Measurements from ENCODE around the gene TMEM151B.
"Not testable (repeated sequence)": the region's sequence is repeated elsewhere in the genome, so short reads cannot be mapped to it uniquely, and the experiment has no call there.

Gene TMEM151B

DNA sequence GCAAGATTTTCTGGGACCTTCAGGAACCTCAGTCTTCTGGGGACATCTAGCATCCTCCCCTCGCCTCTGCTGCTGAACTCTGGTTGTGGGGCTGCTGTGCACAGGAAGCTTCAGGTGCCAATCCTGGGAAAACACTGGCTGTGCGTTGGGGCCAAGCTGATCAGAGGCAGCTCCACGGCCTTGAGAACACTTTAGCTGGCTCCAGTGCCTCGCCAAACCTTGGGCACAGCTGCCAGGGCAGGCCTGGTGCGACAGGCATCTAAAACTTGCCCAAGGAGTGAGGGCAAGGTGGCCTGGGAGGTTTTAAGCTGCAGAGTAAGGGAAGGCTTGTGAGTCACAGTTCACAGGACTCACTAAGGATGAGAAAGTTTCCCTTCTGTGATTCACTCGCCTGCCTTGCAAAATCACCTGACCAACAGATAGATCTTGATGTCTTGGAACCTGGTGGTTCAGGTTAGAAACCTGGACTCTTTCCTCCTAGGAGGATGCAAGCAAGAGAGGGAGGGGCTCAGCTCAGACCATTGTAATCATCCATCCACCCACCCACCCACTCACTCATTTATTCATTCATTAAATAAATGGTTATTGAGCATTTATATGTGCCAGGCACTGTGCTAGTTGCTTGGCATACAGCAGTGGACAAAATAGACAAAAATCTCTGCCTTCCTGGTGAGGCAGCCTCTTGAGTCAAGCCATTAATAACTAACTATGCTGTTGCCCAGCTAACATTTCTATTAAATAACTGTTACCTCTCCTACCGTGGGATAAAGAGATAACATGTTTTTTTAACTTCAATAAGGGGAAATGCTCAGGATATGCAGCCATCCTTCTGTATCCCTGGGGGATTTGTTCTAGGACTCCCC, 69.7 kb downstream of the TMEM151B start:
- DNase-seq: no peak

DNA sequence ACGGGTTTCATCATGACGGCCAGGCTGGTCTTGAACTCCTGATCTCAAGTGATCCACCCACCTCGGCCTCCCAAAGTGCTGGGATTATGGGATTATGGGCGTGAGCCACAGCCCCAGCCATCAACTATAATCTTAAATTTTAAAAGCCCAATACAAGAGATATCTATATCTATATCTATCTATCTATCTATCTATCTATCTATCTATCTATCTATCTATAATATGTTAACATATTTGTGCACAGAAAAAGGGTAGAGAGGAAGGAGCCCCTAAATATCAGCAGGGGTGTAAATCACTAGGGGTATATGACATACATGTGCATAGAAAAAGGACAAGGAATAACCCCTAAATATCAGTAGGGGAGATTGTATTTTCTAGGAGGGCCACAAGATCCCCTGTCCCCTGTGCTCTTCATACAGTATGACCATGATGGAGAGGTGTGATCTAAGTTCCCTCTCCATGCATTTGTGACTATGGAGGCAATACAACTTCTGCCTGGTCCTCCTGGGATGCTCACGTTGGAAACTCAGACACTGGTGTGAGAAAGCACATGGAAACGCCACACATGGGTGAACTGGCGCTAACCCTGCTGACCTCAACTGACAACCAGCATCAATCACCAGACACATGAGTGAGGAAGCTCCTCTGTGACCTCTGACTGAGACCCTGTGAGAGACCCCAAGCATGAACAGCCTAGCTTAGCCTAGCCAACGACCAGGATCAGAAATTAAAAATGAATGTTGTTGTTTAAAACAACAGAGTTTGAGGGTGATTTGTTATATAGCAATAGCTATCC, 71.0 kb downstream of the TMEM151B start:
- no peak for DNase-seq

DNA sequence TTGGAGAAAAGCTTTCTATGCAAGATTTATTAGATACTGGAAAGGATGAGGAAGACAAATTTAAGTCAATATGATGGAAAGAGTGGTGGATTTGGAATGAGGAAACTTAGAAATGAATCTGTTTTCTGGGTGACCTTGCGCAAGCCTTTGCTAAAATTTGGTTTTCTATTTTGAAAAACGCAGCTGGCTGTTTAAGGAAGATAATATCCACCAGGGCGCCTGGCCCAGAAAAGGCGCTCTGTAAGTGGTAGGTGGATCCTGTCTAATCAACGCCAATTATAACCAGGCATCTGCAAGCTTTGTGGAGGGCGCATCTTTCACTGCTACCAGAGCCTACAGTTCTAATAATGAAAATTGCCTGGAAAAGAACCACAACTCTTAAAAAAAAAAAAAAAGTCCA, 71.8 kb downstream of the TMEM151B start:
- DNase-seq: no peak

DNA sequence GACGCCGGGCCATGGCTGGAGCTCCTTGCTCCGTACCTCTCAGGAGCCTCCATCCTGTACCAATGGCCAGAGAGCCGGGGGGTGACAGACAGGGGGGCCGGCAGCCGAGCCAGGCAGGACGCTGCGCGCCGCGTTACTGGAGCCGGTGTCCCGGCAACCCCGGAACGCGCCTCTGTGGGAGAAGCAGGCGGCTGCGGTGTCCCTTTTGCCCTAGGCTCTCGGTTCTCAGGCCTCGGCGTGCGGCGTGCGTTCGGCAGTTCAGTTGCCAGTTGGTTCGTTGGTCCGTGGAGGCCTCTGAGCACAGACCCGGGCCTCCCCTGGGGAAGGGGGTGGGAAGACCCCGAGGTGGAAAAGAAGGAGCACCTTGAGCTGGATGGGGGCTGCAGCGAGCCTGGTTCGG, 72.2 kb downstream of the TMEM151B start, which contains the start of gene SPATS1:
SPATS1 (plus strand) TSS at position 162 of the 400 bp plus-strand sequence. CDS start 446 bp downstream, outside the sequence.
- no peak for DNase-seq

DNA sequence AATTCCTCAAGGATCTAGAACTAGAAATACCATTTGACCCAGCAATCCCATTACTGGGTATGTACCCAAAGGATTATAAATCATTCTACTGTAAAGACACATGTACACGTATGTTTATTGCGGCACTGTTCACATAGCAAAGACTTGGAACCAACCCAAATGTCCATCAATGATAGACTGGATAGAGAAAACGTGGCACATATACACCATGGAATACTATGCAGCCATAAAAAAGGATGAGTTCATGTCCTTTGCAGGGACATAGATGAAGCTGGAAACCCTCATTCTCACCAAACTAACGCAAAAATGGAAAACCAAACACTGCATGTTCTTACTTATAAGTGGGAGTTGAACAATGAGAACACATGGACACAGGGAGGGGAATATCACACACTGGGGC, 76.6 kb downstream of the TMEM151B start:
- not testable (repeated sequence) for DNase-seq

DNA sequence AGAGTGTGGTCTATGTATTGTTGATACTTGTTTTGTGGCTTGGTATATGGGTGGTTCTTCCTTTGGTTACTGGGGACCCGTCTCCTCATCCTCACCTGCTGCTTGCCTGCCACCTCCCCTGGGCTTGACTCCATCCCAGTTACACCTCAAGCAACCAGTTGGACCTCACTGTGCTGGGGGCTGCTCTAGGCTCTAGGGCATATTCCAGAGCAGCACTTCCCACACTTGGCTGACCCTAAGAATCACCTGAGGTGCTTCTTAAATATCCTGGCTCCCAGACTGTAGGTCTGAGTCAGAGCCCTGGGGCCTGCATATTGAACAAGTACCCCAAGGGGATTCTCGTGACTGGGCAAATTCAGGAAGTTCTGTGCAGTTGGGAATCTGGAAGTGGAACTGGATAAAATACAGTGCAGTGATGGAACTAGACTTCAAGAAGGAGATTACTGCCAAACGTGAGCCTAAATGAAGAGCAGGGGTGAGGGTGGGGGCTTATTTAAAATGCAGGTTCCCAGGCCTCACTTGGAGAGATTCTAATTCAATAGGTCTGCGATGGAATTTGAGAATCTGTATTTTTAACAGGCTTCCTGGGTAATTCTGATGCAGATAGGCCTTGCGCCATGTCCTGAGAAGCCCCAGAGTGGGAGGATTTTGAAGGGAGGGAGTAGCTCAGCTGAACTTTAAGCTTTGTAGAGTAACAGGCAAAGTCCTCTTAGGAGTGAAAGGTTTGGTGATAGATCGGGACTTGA, 79.8 kb downstream of the TMEM151B start:
- DNase-seq: no peak

DNA sequence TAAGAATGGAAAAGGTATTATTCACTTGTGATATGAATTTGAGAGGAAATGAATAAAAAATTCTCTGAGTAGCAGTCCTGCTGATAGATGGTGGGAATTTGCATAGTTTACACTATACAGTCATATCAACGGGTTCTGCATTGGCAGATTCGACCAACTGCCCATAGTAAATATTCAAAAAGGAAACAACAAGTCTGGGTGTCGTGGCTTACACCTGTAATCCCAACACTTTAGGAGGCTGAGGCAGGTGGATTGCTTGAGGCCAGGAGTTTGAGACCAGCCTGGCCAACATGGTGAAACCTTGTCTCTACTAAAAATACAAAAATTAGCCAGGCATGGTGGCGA, 80.4 kb downstream of the TMEM151B start:
- not testable (repeated sequence) for DNase-seq

DNA sequence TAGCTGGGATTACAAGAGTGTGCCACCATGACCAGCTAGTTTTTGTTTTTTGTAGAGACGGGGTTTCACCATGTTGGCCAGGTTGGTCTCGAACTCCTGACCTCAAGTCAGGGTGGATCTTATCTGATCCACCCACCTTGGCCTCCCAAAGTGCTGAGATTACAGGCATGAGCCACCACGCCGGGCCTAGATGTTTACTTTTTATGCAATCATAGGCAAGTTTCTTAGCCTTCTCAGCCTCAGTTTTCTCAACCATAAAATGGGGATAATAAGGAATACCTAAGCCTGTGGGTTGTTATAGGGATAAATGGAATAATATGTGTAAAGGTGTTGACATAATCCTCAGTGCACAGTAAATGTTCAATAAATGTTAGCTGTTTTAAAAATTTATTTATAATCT, 82.0 kb downstream of the TMEM151B start:
- no peak for DNase-seq

DNA sequence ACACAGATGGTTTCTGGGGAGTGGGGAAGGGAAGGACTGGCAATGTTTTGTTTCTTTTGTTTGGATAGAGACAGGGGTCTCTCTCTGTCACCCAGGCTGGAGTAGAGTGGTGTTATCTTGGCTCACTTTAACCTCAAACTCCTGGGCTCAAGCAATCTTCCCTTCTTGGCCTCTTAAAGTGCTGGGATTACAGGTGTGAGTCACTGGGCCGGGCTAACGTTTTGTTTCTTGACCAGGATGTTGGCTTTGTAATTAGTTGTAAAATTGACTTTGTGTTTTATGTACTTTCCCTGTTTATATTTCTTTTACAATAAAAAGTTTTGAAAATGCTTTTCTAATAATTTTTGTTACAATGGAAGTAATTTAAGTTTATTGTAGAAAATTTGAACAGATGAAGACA, 83.1 kb downstream of the TMEM151B start:
- no peak for DNase-seq

DNA sequence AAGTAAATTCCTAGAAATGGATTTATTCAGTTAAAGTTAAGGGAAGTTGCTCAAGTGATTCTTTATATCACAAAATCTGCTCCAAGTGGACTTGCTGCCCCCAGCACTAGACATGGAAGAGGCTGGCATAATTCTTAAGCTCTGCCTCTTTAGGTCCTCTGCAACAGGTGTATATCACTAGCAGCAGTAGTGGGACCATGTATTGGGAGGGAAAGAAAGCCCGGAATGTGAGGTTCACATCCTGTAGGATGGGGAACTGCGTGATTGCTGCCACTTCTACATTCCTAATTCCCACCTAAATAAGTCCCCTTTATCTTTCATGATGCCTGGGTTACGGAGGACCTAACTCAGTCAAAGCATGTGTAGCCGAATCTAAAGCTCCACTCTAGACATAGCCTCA, 85.4 kb downstream of the TMEM151B start:
- no peak for DNase-seq

DNA sequence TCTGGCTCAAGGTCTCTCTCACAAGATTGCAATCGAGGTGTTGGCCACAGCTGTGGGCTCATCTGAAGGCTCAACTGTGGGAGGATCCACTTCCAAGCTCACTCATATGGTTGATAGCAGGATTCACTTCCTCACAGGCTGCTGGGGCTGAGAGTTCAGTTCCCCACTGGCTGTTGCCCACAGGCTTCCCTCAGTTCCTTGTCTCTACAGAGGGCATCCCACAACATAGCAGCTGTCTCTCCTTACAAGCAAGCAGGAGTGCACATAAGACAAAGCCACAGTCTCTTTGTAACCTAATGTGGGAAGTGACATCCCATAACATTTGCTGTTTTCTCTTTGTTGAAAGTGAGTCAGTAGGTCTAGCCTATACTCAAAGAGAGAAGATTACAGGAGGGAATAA, 86.2 kb downstream of the TMEM151B start:
- no peak for DNase-seq
